Panc1 (cell line): ENCODE measurements around the gene FRMD1. TPM values are rescaled to one million over a fixed set of nuclear protein-coding genes. Genes with fewer than 3 reads are reported as not detected.

Experiments used
- ATAC-seq: fragments of 200-7000 bp; cut with Tn5 transposase; 2 replicates; pipeline ENCODE4 v1.9.1; 2020; ENCODE audit warnings: mild to moderate bottlenecking, moderate library complexity
- BruUV-seq: library from RNA; stranded (reverse); fragments of 400-500 nt; replicated peaks from 2 replicates; lab custom pipeline; 2021; lab: Mats Ljungman, UMichigan
- CTCF ChIA-PET: fragments of 300-600 bp; sonication (Branson Sonifier 250); formaldehyde crosslinking; loops from one replicate; lab custom pipeline; 2022; ENCODE audit warnings: antibody characterized with exemption; lab: Charles Lee
- POLR2A ChIA-PET: fragments of 300-600 bp; sonication (Branson Sonifier 250); formaldehyde crosslinking; loops from one replicate; lab custom pipeline; 2022; ENCODE audit warnings: antibody characterized with exemption; lab: Charles Lee
- DNase-seq: peaks from one replicate; pipeline ENCODE4 v3.0.0-alpha.2; 2010; ENCODE audit warnings: low read depth, low spot score
- H3K27ac ChIP-seq: 2 replicates; pipeline ENCODE4 v1.5.1; 2011; ENCODE audit warnings: mild to moderate bottlenecking, low read length, inconsistent platforms
- H3K27me3 ChIP-seq: fragments of 200-500 bp; sonication (Bioruptor generic); 2 replicates; pipeline ENCODE4 v1.6.0; 2014; ENCODE audit warnings: low read length, inconsistent platforms; ENCODE audit not compliant: control insufficient read depth, insufficient read depth
- H3K36me3 ChIP-seq: fragments of 200-500 bp; sonication (Bioruptor generic); 2 replicates; pipeline ENCODE4 v1.5.1; 2014; ENCODE audit warnings: inconsistent platforms, mild to moderate bottlenecking, low read length, moderate library complexity; ENCODE audit not compliant: control insufficient read depth, insufficient read depth
- H3K4me1 ChIP-seq: 2 replicates; pipeline ENCODE4 v1.5.1; 2011; ENCODE audit warnings: inconsistent platforms, mild to moderate bottlenecking, low read length, moderate library complexity; ENCODE audit not compliant: control insufficient read depth, insufficient read depth
- H3K4me3 ChIP-seq, 2 experiments: 2 replicates each; pipeline ENCODE4 v1.5.1; 2011 to 2012; ENCODE audit warnings: low read depth in 2 of 2, low read length in 2 of 2, mild to moderate bottlenecking in 2 of 2, inconsistent platforms in 1 of 2, moderate library complexity in 1 of 2
- H3K9me3 ChIP-seq: fragments of 200-500 bp; sonication (Bioruptor generic); 2 replicates; pipeline ENCODE4 v1.5.1; 2014; ENCODE audit warnings: low read depth, mild to moderate bottlenecking, inconsistent platforms, low read length, moderate library complexity; ENCODE audit not compliant: control insufficient read depth, insufficient read depth
- CTCF ChIP-seq: fragments of 450-650 bp; IDR thresholded peaks from 2 replicates; pipeline ENCODE4 v1.5.1; 2017; ENCODE audit warnings: mild to moderate bottlenecking
- POLR2AphosphoS5 ChIP-seq: IDR thresholded peaks from 2 replicates; pipeline ENCODE4 v1.6.1; 2012; ENCODE audit warnings: mild to moderate bottlenecking, low read depth, low read length, moderate library complexity
- REST ChIP-seq, 2 experiments: IDR thresholded peaks; 2 replicates each; pipeline ENCODE4 v1.6.1; 2011 to 2012; ENCODE audit warnings: low read depth in 2 of 2, control low read depth in 1 of 2, low read length in 1 of 2, mild to moderate bottlenecking in 1 of 2, moderate library complexity in 1 of 2; ENCODE audit not compliant: insufficient read depth in 1 of 2
- SIN3A ChIP-seq: IDR thresholded peaks from 2 replicates; pipeline ENCODE4 v1.6.1; 2012; ENCODE audit warnings: low read depth, mild to moderate bottlenecking, low read length, moderate library complexity, borderline replicate concordance; ENCODE audit not compliant: insufficient read depth
- TCF7L2 ChIP-seq: IDR thresholded peaks from 2 replicates; pipeline ENCODE4 v1.6.1; 2011; ENCODE audit warnings: mild to moderate bottlenecking, low read depth, low read length, inconsistent platforms
- in situ Hi-C: cut with HindIII; loops from 2 replicates; pipeline ENCODE4 v1.10.0; 2016; ENCODE audit warnings: low sequenced_read_pairs, low pct_unique_long_range_greater_than_20kb
- intact Hi-C: fragments of 100-400 bp; cut with micrococcal nuclease; formaldehyde crosslinking; loops from one replicate; pipeline ENCODE4 v1.10.0; 2022; ENCODE audit not compliant: unreplicated experiment
- total RNA-seq: library from RNA; stranded (reverse); gene quantifications from one replicate; pipeline ENCODE4 v1.2.1, GENCODE V29; 2021; ENCODE audit not compliant: unreplicated experiment

FRMD1 gene
- total RNA-seq, 1 experiment from 2014 or later, result 0.15 TPM

- Histone ChIP-seq H3K27ac (no peak overlapping the region; the same call in 1 of the 2 replicates), H3K4me3 (no peak overlapping the region), H3K9me3 (no peaks in the 10 kb centered on the region), H3K27me3 (no peaks in the 10 kb centered on the region), H3K4me1 (no peaks in the 10 kb centered on the region), H3K36me3 (no peaks in the 10 kb centered on the region)
- in situ Hi-C loops (no loop called here), intact Hi-C loops (no loop called here)
- ChIA-PET POLR2A (no interaction called here), CTCF (no interaction called here)
- no TSS peak for BruUV-seq
- TF ChIP-seq SIN3A (no peak), CTCF (no peak), REST (IDR thresholded peaks at IDR 0.05; ENCODE audit: insufficient read depth in 1 of 2, low read depth in 2 of 2, low read length in 1 of 2) (no peak), TCF7L2 (no peak), POLR2AphosphoS5 (no peak)
- ATAC-seq, result no peak
- DNase-seq, result no peak
Measured at GRCh38 chr6:168043848-168044415, 35.1 kb downstream of the FRMD1 start.

- POLR2A ChIA-PET, result no interaction called here
- no peak overlapping the region; the same call in 1 of the 2 replicates for H3K27ac ChIP-seq
- no peaks in the 10 kb centered on the region for H3K4me1 ChIP-seq
- intact Hi-C loops (no loop called here), in situ Hi-C loops (no loop called here)
- ATAC-seq (no peak), DNase-seq (no peak)
- H3K27me3 ChIP-seq, result no peaks in the 10 kb centered on the region
- no TSS peak for BruUV-seq
- no peaks in the 10 kb centered on the region for H3K9me3 ChIP-seq
- H3K36me3 ChIP-seq, result no peaks in the 10 kb centered on the region
- CTCF ChIA-PET, result no interaction called here
- no peak overlapping the region for H3K4me3 ChIP-seq
- TF ChIP-seq CTCF (no peak), TCF7L2 (no peak), POLR2AphosphoS5 (no peak)
Measured at GRCh38 chr6:168043193-168043847, 35.7 kb downstream of the FRMD1 start.
